ENCODE measurements around the gene MPV17. TPM values are rescaled to one million over a fixed set of nuclear protein-coding genes. Genes with fewer than 3 reads are reported as not detected.
"Not testable (repeated sequence)": the region's sequence is repeated elsewhere in the genome, so short reads cannot be mapped to it uniquely, and the experiment has no call there.

Gene MPV17
- total RNA-seq, 2 donors from 2014 or later: 58.1 to 68.1 TPM

GRCh38 chr2:27320958-27321543 is 1.8 kb downstream of the MPV17 start:
- peaks cover 6 to 24% of the 10 kb centered on the region in 2 donors for H3K4me1 ChIP-seq (ENCODE audit: control insufficient read depth in 1 of 2, low read depth in 2 of 2)
- no peaks in the 10 kb centered on the region for H3K27me3 ChIP-seq (replicated peaks; ENCODE audit: insufficient read depth)
- H3K4me3 ChIP-seq: no peak overlapping the region
- H3K27ac ChIP-seq: no peak overlapping the region
- ATAC-seq (ENCODE audit: insufficient number of reproducible peaks, low FRiP score, low read depth): no peak
- no peaks in the 10 kb centered on the region for H3K36me3 ChIP-seq
- no peak for DNase-seq (ENCODE audit: low spot score)
- no peaks in the 10 kb centered on the region for H3K9me3 ChIP-seq
- no peak for TF ChIP-seq CTCF (IDR thresholded peaks at IDR 0.05)

GRCh38 chr2:27319839-27320238 is 3.1 kb downstream of the MPV17 start:
- not testable (repeated sequence) for DNase-seq (ENCODE audit: low spot score); H3K27me3 ChIP-seq (replicated peaks; ENCODE audit: insufficient read depth); H3K36me3 ChIP-seq; H3K4me3 ChIP-seq; H3K27ac ChIP-seq; H3K9me3 ChIP-seq; ATAC-seq (ENCODE audit: insufficient number of reproducible peaks, low FRiP score, low read depth)
- H3K4me1 ChIP-seq (ENCODE audit: control insufficient read depth in 1 of 2, low read depth in 2 of 2): peaks cover 6 to 24% of the 10 kb centered on the region in 2 donors

DNA sequence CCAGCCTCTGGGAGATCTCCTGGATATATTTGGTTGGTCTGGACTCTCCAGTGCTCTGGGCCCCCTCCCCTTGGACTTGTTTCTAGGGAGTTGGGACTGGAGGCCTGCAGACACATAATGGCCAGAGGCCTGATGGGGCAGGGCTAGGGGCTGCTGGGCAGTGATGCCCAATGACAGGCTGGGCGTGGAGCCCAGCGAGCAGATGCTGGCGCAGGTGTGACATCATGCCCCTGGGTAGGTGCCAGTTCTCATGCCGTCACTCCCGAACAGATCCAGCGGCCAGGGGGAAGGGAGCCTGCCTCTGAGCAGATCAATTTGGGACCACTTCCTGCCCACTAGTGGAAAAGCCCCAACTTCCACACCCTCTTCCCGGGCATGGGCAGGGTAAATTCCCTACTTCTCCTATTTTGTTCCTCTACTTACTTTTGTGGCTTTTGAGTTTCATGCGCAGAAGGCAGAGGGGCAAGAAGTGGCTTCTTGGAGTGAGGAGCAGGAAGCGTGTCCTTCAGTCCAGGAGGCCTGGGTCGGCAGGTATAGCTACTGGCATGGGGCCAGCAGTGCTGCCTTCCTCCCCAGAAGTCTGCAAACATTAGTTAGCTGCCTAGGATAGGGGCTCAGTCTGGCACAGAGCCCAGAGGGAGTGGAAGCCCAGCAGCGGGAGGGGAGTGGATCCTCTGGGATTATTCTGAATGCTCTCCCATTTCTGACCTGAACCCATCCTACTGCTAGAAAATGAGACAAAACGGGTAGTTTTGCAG is 6.1 kb downstream of the MPV17 start:
- ATAC-seq (ENCODE audit: insufficient number of reproducible peaks, low FRiP score, low read depth) (no peak), DNase-seq (ENCODE audit: low spot score) (no peak)
- no peaks in the 10 kb centered on the region for H3K9me3 ChIP-seq
- no peak for TF ChIP-seq CTCF (IDR thresholded peaks at IDR 0.05)
- no peaks in the 10 kb centered on the region for H3K36me3 ChIP-seq
- H3K4me1 ChIP-seq (ENCODE audit: control insufficient read depth in 1 of 2, low read depth in 2 of 2): peaks cover 0 to 6% of the 10 kb centered on the region in 2 donors
- H3K27me3 ChIP-seq (replicated peaks; ENCODE audit: insufficient read depth): no peaks in the 10 kb centered on the region
- no peak overlapping the region for H3K27ac ChIP-seq
- H3K4me3 ChIP-seq: no peak overlapping the region

DNA sequence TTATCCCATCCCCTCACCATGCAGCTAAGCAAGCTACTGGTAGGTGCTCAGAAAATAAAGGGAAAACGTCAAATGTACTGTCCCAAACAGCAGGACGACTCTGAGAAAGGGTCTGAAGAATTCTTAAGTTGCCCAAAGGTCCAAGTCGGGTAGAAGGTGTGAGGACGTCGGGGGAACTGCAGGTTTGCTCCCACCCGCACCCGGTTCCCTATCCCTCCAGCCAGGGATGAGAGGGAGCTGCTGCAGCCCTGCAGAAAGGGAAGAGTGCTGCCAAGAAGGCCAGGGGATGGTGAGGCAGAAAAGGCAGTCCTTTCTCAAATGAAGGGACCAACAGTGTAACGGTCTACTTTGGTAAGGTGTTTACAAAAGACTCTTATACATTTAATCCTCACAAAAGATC is 7.8 kb downstream of the MPV17 start:
- Histone ChIP-seq H3K4me3 (no peak overlapping the region), H3K27ac (no peak overlapping the region), H3K9me3 (no peaks in the 10 kb centered on the region), H3K4me1 (ENCODE audit: control insufficient read depth in 1 of 2, low read depth in 2 of 2) (no peaks in the 10 kb centered on the region), H3K36me3 (no peaks in the 10 kb centered on the region), H3K27me3 (replicated peaks; ENCODE audit: insufficient read depth) (no peaks in the 10 kb centered on the region)
- ATAC-seq (ENCODE audit: insufficient number of reproducible peaks, low FRiP score, low read depth) (no peak), DNase-seq (ENCODE audit: low spot score) (no peak)
- no peak for TF ChIP-seq CTCF (IDR thresholded peaks at IDR 0.05)

DNA sequence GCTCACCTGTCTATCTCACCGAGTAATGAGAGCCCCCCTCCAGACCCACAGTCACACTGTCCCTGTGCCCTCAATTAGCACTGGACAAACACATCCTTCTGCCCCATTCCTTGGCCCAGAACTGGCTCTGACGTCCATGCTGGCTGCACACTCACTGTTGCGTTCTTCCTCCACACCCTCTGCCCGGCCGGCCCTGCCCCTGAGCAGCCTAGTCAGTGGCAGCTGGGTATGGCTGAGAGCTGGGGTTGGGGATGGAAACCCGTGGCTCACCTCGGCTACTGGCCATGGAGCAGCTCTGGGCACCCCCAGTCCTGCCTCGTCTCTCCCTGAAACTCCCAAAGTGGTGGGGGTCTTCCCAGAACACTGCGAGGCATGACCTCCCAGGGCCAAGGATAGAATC is 8.2 kb downstream of the MPV17 start:
- ATAC-seq (ENCODE audit: insufficient number of reproducible peaks, low FRiP score, low read depth) (no peak), DNase-seq (ENCODE audit: low spot score) (no peak)
- H3K9me3 ChIP-seq: no peaks in the 10 kb centered on the region
- H3K4me1 ChIP-seq (ENCODE audit: control insufficient read depth in 1 of 2, low read depth in 2 of 2): no peaks in the 10 kb centered on the region
- no peaks in the 10 kb centered on the region for H3K36me3 ChIP-seq
- no peak for TF ChIP-seq CTCF (IDR thresholded peaks at IDR 0.05)
- no peak overlapping the region for H3K4me3 ChIP-seq
- H3K27me3 ChIP-seq (replicated peaks; ENCODE audit: insufficient read depth): no peaks in the 10 kb centered on the region
- no peak overlapping the region for H3K27ac ChIP-seq
